PC-9 (cell line): ENCODE results near the gene IGF2R. TPM values are rescaled to one million over a fixed set of nuclear protein-coding genes. Genes with fewer than 3 reads are reported as not detected.

Experiments
- BruUV-seq: library from RNA; stranded (reverse); fragments of 400-500 nt; replicated peaks from 2 replicates; lab custom pipeline; 2021; lab: Mats Ljungman, UMichigan
- CTCF ChIA-PET: fragments of 300-600 bp; sonication (Branson Sonifier 250); formaldehyde crosslinking; loops from one replicate; lab custom pipeline; 2022; ENCODE audit warnings: antibody characterized with exemption; lab: Charles Lee
- POLR2A ChIA-PET: fragments of 300-600 bp; sonication (Branson Sonifier 250); formaldehyde crosslinking; loops from one replicate; lab custom pipeline; 2022; ENCODE audit warnings: antibody characterized with exemption; ENCODE audit not compliant: unreplicated experiment; lab: Charles Lee
- DNase-seq, 2 experiments: peaks; one replicate each; pipeline versions ENCODE4 v3.0.0 to v3.0.0-alpha.2; 2015 to 2022; ENCODE audit warnings: mixed read lengths in 1 of 2
- H2AFZ ChIP-seq: fragments of 200-600 bp; sonication (generic); 2 replicates; pipeline ENCODE4 v1.8.1; 2017; ENCODE audit warnings: antibody characterized with exemption
- H3F3A ChIP-seq: fragments of 200-600 bp; sonication (generic); 2 replicates; pipeline ENCODE4 v1.8.1; 2017; ENCODE audit warnings: antibody characterized with exemption, mild to moderate bottlenecking, low read depth; ENCODE audit not compliant: insufficient read depth
- H3K27ac ChIP-seq: fragments of 200-600 bp; sonication (generic); 2 replicates; pipeline ENCODE4 v1.6.1; 2016; ENCODE audit warnings: mixed run types
- H3K27me3 ChIP-seq: fragments of 200-600 bp; sonication (generic); 2 replicates; pipeline ENCODE4 v1.6.1; 2016; ENCODE audit warnings: low read depth, mixed run types; ENCODE audit not compliant: insufficient read depth
- H3K36me3 ChIP-seq: fragments of 200-600 bp; sonication (generic); 2 replicates; pipeline ENCODE4 v1.6.1; 2016; ENCODE audit warnings: low read depth, mixed run types
- H3K4me1 ChIP-seq: fragments of 200-600 bp; sonication (generic); replicated peaks from 2 replicates; pipeline ENCODE4 v1.6.1; 2016; ENCODE audit warnings: mixed run types; ENCODE audit not compliant: insufficient read depth
- H3K4me2 ChIP-seq: fragments of 200-600 bp; sonication (generic); 2 replicates; pipeline ENCODE4 v1.6.1; 2017; ENCODE audit warnings: mixed run types
- H3K4me3 ChIP-seq: fragments of 200-600 bp; sonication (generic); 2 replicates; pipeline ENCODE4 v1.6.1; 2016; ENCODE audit warnings: mixed run types
- H3K79me2 ChIP-seq: fragments of 200-600 bp; sonication (generic); 2 replicates; pipeline ENCODE4 v1.6.1; 2017; ENCODE audit warnings: low read depth, mixed run types
- H3K9me2 ChIP-seq: fragments of 200-600 bp; sonication (generic); 2 replicates; pipeline ENCODE4 v1.8.1; 2017; ENCODE audit warnings: mild to moderate bottlenecking; ENCODE audit not compliant: insufficient read depth
- H3K9me3 ChIP-seq: fragments of 200-600 bp; sonication (generic); 2 replicates; pipeline ENCODE4 v1.8.1; 2016; ENCODE audit warnings: low read depth; ENCODE audit not compliant: insufficient read depth
- H4K20me1 ChIP-seq: fragments of 200-600 bp; sonication (generic); 2 replicates; pipeline ENCODE4 v1.8.1; 2017; ENCODE audit not compliant: insufficient read depth
- EZH2 ChIP-seq: fragments of 200-600 bp; sonication (generic); IDR thresholded peaks from 2 replicates; pipeline ENCODE4 v1.8.0; 2017; ENCODE audit warnings: antibody characterized with exemption, low read depth
- intact Hi-C: fragments of 100-400 bp; cut with micrococcal nuclease; formaldehyde crosslinking; loops from one replicate; pipeline ENCODE4 v1.10.0; 2022; ENCODE audit not compliant: unreplicated experiment
- total RNA-seq: library from RNA; stranded (reverse); gene quantifications from 2 replicates; pipeline ENCODE4 v1.2.3, GENCODE V29; 2021
- TF ChIP-seq, protein P1 (sequence below): fragments of 200-600 bp; sonication (generic); conservative IDR thresholded peaks from 2 replicates; pipeline ENCODE4 v1.6.1; 2017; ENCODE audit warnings: mixed run types, antibody characterized with exemption, mild to moderate bottlenecking, moderate library complexity

Gene IGF2R
- total RNA-seq, 1 experiment from 2014 or later, result 53.1 TPM

DNA sequence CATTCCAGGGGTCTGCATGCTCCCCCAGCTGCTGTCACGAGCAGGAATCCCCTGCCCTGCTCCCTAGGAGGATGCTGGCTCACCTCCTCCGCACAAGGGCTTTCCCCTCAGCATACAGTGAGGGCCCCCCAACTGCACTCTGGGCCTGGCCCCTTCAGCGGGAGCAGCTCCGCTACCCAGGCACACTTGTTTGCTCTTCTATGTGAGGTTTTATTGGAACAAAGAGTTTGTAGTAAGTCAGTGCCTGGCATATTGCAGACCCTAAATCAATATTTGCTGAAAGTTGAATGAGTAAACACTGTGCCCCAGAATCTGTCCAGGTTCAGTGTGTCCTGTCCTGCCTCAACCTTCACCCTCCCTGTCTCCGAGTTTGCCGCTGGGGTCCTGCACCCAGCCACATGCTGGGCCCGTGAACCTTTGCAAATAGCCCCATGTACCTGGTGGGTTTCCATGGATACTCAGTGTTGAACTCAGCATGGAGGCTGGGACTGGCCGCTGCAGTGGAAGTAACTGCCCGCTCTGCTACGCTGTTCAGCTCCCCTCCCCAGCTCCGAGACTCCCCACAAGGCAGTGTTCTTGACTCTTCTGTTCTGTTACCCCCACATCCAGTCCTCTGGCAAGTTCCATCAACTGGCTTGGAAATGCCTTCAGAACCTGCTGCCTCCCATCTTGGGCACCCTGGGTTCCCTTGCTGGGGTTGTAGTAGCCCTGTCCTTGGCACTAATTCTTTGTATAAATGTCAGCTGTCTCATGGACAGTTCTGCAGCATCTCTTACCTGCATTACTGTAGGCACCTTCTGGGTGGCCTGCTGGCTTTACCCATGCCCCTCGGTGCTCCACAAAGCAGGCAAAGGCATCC, 168.5 kb downstream of the IGF2R start:
- Histone ChIP-seq H3F3A (peaks cover 10% of the 10 kb centered on the region; the same call in 1 of the 2 replicates), H3K9me2 (no peaks in the 10 kb centered on the region), H3K9me3 (no peaks in the 10 kb centered on the region), H3K79me2 (no peaks in the 10 kb centered on the region), H3K27ac (no peak overlapping the region), H3K27me3 (no peaks in the 10 kb centered on the region), H3K4me2 (no peak overlapping the region), H3K4me3 (no peak overlapping the region), H3K4me1 (peaks cover 22% of the 10 kb centered on the region), H2AFZ (no peak overlapping the region), H3K36me3 (no peaks in the 10 kb centered on the region), H4K20me1 (no peaks in the 10 kb centered on the region)
- intact Hi-C loops, result no loop called here
- CTCF ChIA-PET, result interaction anchor here (1.3 kb wide), 1 partner anchor 318 kb away, joined by 3 read pairs; no protein-coding TSS in a partner anchor
- DNase-seq, result no peak
- TF ChIP-seq EZH2, result no peak
- TF ChIP-seq, protein P1, sequence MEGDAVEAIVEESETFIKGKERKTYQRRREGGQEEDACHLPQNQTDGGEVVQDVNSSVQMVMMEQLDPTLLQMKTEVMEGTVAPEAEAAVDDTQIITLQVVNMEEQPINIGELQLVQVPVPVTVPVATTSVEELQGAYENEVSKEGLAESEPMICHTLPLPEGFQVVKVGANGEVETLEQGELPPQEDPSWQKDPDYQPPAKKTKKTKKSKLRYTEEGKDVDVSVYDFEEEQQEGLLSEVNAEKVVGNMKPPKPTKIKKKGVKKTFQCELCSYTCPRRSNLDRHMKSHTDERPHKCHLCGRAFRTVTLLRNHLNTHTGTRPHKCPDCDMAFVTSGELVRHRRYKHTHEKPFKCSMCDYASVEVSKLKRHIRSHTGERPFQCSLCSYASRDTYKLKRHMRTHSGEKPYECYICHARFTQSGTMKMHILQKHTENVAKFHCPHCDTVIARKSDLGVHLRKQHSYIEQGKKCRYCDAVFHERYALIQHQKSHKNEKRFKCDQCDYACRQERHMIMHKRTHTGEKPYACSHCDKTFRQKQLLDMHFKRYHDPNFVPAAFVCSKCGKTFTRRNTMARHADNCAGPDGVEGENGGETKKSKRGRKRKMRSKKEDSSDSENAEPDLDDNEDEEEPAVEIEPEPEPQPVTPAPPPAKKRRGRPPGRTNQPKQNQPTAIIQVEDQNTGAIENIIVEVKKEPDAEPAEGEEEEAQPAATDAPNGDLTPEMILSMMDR, result no peak
- BruUV-seq, result no TSS peak
- POLR2A ChIA-PET, result no interaction called here

DNA sequence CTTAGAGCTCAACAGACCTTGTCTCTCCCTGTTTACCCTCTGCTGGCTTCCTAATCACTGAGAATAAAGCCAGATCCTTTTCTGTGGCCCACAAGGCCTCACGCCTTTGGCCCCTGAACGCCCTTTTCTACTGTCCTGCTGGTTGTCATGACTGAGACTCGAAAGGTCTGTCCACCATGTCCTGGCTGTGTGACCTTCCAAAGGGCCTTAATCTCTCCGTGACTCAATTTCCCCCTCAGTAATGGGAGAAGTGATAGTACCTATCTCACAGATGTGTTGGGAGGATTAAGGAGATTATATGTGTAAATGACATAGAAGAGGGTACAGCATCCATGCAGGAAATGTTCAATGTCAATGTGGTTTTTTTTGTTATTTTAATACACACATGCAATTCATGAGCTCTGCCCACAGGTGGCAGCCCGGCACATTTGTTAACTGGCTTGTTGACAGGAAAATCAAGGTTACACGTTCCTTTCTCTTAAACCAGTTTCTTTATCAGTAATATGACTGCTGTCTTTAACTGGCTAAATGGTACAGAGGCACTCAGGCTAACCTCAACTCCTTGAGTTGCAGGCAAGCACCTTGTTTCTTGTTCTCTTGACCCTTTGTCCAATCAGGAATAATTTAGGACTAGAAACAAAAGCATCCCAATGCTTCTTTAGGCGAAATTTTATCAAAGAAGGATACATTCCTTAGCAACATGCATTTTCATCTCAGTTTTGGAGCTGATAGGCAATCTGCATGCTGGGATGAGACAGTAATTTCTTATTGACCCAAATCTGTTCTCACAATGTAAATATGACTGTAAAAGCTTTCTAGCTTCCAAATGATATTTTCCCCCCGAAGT, 169.3 kb downstream of the IGF2R start:
- POLR2A ChIA-PET, result no interaction called here
- intact Hi-C loops, result loop anchor here (1.0 kb wide), 2 partner anchors 275 to 318 kb away; no protein-coding TSS in a partner anchor
- no peaks in the 10 kb centered on the region for H3K9me2 ChIP-seq
- H3K9me3 ChIP-seq, result no peaks in the 10 kb centered on the region
- H3K79me2 ChIP-seq, result no peaks in the 10 kb centered on the region
- H3K27me3 ChIP-seq, result no peaks in the 10 kb centered on the region
- peaks cover 10% of the 10 kb centered on the region; the same call in 1 of the 2 replicates for H3F3A ChIP-seq
- H3K27ac ChIP-seq, result no peak overlapping the region
- peak; percentile 34 to 53 for DNase-seq
- TF ChIP-seq EZH2, result no peak
- TF ChIP-seq, protein P1, result peak; percentile 84
- no peaks in the 10 kb centered on the region for H3K36me3 ChIP-seq
- H3K4me1 ChIP-seq, result peaks cover 22% of the 10 kb centered on the region
- H2AFZ ChIP-seq, result no peak overlapping the region
- H3K4me2 ChIP-seq, result peak overlapping the region; percentile 38
- no peaks in the 10 kb centered on the region for H4K20me1 ChIP-seq
- no peak overlapping the region for H3K4me3 ChIP-seq
- BruUV-seq, result no TSS peak
- CTCF ChIA-PET, result interaction anchor here (0.6 to 1.3 kb wide), 2 partner anchors 317 to 1004 kb away, joined by 3 to 4 read pairs; no protein-coding TSS in a partner anchor

DNA sequence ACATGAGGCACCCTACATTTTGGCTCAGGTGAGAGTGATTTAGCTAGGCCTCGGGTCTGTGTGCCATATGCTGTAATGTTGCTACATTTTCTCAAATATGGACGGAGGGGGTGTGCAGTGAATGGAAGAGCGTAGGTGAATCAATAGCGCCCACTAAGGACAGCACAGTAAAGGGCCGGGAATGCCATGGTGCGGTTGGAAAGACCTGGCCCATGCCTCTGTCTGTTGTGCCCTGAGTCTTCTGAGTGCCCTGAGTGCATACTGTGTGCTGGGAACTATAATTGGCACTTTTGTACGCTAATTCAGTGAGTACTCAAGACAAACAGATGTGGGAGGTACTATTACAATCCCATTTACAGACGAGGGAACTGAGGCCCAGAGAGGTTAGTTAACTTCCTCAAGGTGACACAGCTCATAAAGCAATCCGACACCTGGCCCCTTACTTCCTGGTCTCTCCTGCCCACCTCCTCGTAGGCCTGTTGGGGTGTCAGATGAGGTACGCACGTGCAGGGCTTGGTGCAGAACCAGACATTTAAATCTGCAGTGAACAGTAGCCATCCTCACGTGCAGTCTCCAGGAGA, 170.0 kb downstream of the IGF2R start:
- POLR2A ChIA-PET, result no interaction called here
- H3K27ac ChIP-seq, result no peak overlapping the region

More for the DNA sequence above, 170.0 kb downstream of the IGF2R start:
- Histone ChIP-seq H3K4me1 (peaks cover 22% of the 10 kb centered on the region), H3K4me3 (no peak overlapping the region), H3K36me3 (no peaks in the 10 kb centered on the region), H3K79me2 (no peaks in the 10 kb centered on the region), H3K4me2 (peak overlapping the region; percentile 81), H2AFZ (no peak overlapping the region), H4K20me1 (no peaks in the 10 kb centered on the region), H3K27me3 (no peaks in the 10 kb centered on the region), H3K9me2 (no peaks in the 10 kb centered on the region), H3K9me3 (no peaks in the 10 kb centered on the region), H3F3A (peaks cover 10% of the 10 kb centered on the region; the same call in 1 of the 2 replicates)
- CTCF ChIA-PET, result interaction anchor here (0.6 to 1.3 kb wide), 2 partner anchors 317 to 1004 kb away, joined by 3 to 4 read pairs; no protein-coding TSS in a partner anchor
- TF ChIP-seq, protein P1, result no peak
- TF ChIP-seq EZH2, result no peak
- no peak for DNase-seq
- intact Hi-C loops, result loop anchor here (1.0 kb wide), 2 partner anchors 276 to 317 kb away; no protein-coding TSS in a partner anchor
- no TSS peak for BruUV-seq
